Ascending aorta (tissue), 2 donors: ENCODE results near the gene DCP1A. TPM values are rescaled to one million over a fixed set of nuclear protein-coding genes. Genes with fewer than 3 reads are reported as not detected.
A peak's percentile ranks its signal among the peaks of the same experiment; 100 is the strongest.

Experiments
- DNase-seq, 2 donors: peaks; one replicate each; pipeline ENCODE4 v3.0.0-alpha.2; 2019; ENCODE audit warnings: low spot score in 2 of 2
- H3K27ac ChIP-seq, 2 donors: fragments of 200-600 bp; sonication (generic); one replicate each; pipeline ENCODE4 v1.5.1; 2016 to 2017; ENCODE audit warnings: mild to moderate bottlenecking in 1 of 2
- H3K27me3 ChIP-seq: fragments of 200-600 bp; sonication (generic); one replicate; pipeline ENCODE4 v1.5.1; 2017
- H3K36me3 ChIP-seq, 2 donors: fragments of 200-600 bp; sonication (generic); one replicate each; pipeline ENCODE4 v1.5.1; 2016
- H3K4me1 ChIP-seq, 2 donors: fragments of 200-600 bp; sonication (generic); one replicate each; pipeline ENCODE4 v1.5.1; 2016 to 2017; ENCODE audit warnings: mild to moderate bottlenecking in 1 of 2
- H3K4me3 ChIP-seq, 2 donors: fragments of 200-600 bp; sonication (generic); one replicate each; pipeline ENCODE4 v1.5.1; 2016 to 2017; ENCODE audit warnings: mild to moderate bottlenecking in 1 of 2
- H3K9me3 ChIP-seq, 2 donors: fragments of 200-600 bp; sonication (generic); one replicate each; pipeline ENCODE4 v1.5.1; 2016
- CTCF ChIP-seq, 3 experiments: fragments of 200-600 bp in 2 of 3; fragments of 450-650 bp in 1 of 3; sonication (generic) in 2 of 3; IDR thresholded peaks; one replicate each; pipeline ENCODE4 v1.5.1; 2016 to 2019; ENCODE audit warnings: antibody characterized with exemption in 3 of 3, mild to moderate bottlenecking in 1 of 3, moderate library complexity in 1 of 3
- intact Hi-C: fragments of 100-400 bp; cut with DNase I; formaldehyde crosslinking; loops from one replicate; pipeline ENCODE4 v1.15.1; 2023
- total RNA-seq: library from RNA; depleted of rRNA; stranded (reverse); fragments of >200 nt; gene quantifications from one replicate; pipeline ENCODE4 v1.1.0, GENCODE V29; 2016

Gene DCP1A
- total RNA-seq, 1 donor from 2014 or later = 21.7 TPM

- peak overlapping the region; percentile 73 to 81 for H3K27ac ChIP-seq
- H3K4me3 ChIP-seq = no peak overlapping the region
- no peak for TF ChIP-seq CTCF (IDR thresholded peaks at IDR 0.05)
- no peak for DNase-seq
- peaks cover 9 to 12% of the 10 kb centered on the region in 2 donors for H3K4me1 ChIP-seq
- peaks cover 78 to 79% of the 10 kb centered on the region in 2 donors for H3K36me3 ChIP-seq
- H3K27me3 ChIP-seq = no peaks in the 10 kb centered on the region
- intact Hi-C loops = no loop called here
- H3K9me3 ChIP-seq = no peaks in the 10 kb centered on the region
Observed at GRCh38 chr3:53234841-53235232, 112.5 kb downstream of the DCP1A start.

GRCh38 chr3:53234130-53234840 is 113.1 kb downstream of the DCP1A start:
- Histone ChIP-seq H3K36me3 (peaks cover 78 to 79% of the 10 kb centered on the region in 2 donors), H3K4me3 (no peak overlapping the region), H3K27ac (peak overlapping the region; percentile 33 to 81), H3K9me3 (no peaks in the 10 kb centered on the region), H3K27me3 (no peaks in the 10 kb centered on the region), H3K4me1 (peaks cover 9 to 12% of the 10 kb centered on the region in 2 donors)
- DNase-seq = no peak
- intact Hi-C loops = no loop called here
- TF ChIP-seq CTCF (IDR thresholded peaks at IDR 0.05) = no peak

Other genes starting within 250 kb of the DCP1A start
- 12.1 TPM for gene RFT1, start 217.1 kb downstream of the DCP1A start, total RNA-seq
- 36.3 TPM for gene PRKCD, start 186.3 kb downstream of the DCP1A start, total RNA-seq
- gene TKT, start 91.5 kb downstream of the DCP1A start, total RNA-seq = 219 TPM
- 0.43 TPM for gene CACNA1D, start 147.1 kb upstream of the DCP1A start, total RNA-seq